ENCODE results near the gene ARHGAP45. TPM values are rescaled to one million over a fixed set of nuclear protein-coding genes. Genes with fewer than 3 reads are reported as not detected.

Gene ARHGAP45
- total and polyA plus RNA-seq, 4 donors = 3.3 to 27.5 (median 9.7) TPM

DNA sequence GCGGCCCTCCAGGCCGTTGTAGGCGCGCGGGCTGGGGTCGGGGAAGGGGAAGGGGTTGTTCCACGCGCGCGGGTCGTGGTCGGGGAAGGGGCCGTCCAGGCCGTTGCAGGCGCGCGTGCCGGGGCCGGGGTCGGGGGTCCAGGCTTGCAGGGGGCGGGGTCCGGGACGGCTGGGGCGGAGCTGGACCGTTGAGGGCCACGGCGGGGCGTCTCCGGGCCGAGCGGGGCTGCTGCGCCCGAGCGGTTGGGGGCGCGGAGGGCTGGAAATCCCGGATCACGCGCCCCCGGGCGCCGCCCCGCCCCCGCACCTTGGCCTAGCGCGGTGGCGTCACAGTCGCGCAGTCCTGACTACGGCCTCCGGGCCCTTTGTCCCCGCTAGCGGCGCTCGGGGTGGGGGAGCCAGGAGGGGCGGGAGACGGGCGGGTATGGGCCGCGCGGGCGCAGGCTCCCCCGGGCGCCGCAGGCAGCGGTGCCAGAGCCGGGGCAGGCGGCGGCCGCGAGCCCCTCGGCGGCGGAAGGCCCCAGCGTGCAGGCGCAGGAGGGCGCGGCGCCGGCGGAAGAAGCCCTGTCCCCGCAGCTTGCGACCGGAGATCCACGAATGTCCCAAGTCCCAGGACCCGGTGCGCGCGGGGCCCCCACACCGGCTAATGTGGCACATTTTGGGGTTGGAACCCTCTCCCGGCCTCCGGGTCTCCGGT is 37.5 kb downstream of the ARHGAP45 start:
- Histone ChIP-seq H3K4me3 (ENCODE audit: low read depth in 1 of 3, low read length in 3 of 3) (peak overlapping the region; percentile 59 to 93 (median 75)), H3K27ac (ENCODE audit: low read depth in 1 of 2, low read length in 2 of 2) (peak overlapping the region; percentile 97 to 99), H3K9me3 (ENCODE audit: control insufficient read depth in 4 of 4, low read length in 3 of 4) (no peaks in the 10 kb centered on the region), H3K27me3 (ENCODE audit: control insufficient read depth in 4 of 4, insufficient read depth in 4 of 4, low read length in 3 of 4) (no peaks in the 10 kb centered on the region), H3K4me1 (ENCODE audit: control insufficient read depth in 4 of 4, insufficient read depth in 4 of 4, low read length in 3 of 4) (peaks cover 14 to 41% (median 22%) of the 10 kb centered on the region in 4 donors), H3K9ac (ENCODE audit: low read depth in 1 of 2, low read length in 2 of 2) (peak overlapping the region; percentile 40 to 56), H3K36me3 (ENCODE audit: control insufficient read depth in 4 of 4, insufficient read depth in 3 of 4, low read depth in 1 of 4, low read length in 3 of 4) (peaks cover 2 to 21% (median 13%) of the 10 kb centered on the region in 4 donors)
- TF ChIP-seq EGR1 (IDR thresholded peaks at IDR 0.05; ENCODE audit: low read depth in 2 of 2) = peak in 1 of 2 donors; percentile 71
- no peak for TF ChIP-seq FOXA1 (IDR thresholded peaks at IDR 0.05)
- DNase-seq (ENCODE audit: low spot score) = peak; percentile 73
- under 1% methylated on average over 93 of the region's 93 CpGs for WGBS

DNA sequence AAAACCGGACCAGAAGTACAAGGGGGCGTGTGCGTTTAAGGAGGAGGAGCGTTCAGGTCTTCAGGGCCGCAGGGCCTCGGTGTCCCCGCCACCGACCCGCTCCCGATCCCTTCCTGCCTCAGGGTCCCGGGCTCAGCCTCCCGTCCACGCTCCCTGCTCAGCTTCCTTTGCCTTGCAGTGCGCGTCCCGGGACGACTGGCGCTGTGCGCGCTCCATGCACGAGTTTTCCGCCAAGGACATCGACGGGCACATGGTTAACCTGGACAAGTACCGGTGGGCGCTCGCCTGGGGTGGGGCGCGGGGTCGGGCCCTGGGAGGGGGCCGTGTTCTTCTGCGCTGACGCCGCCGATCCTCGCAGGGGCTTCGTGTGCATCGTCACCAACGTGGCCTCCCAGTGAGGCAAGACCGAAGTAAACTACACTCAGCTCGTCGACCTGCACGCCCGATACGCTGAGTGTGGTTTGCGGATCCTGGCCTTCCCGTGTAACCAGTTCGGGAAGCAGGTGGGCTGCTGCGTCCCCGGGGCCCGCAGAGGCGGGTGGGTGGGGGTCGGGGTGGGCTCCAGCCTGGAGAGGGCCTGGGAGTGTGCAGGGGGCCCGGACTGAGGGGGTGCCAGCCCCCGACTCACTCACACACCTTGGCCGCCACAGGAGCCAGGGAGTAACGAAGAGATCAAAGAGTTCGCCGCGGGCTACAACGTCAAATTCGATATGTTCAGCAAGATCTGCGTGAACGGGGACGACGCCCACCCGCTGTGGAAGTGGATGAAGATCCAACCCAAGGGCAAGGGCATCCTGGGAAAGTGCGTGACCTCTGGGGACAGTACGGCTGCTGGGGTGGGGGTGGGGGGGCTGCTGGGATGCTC is 38.3 kb downstream of the ARHGAP45 start:
- Histone ChIP-seq H3K27me3 (ENCODE audit: control insufficient read depth in 4 of 4, insufficient read depth in 4 of 4, low read length in 3 of 4) (no peaks in the 10 kb centered on the region), H3K27ac (ENCODE audit: low read depth in 1 of 2, low read length in 2 of 2) (peak overlapping the region; percentile 97 to 99), H3K4me1 (ENCODE audit: control insufficient read depth in 4 of 4, insufficient read depth in 4 of 4, low read length in 3 of 4) (peaks cover 12 to 37% (median 22%) of the 10 kb centered on the region in 4 donors), H3K4me3 (ENCODE audit: low read depth in 1 of 3, low read length in 3 of 3) (peak overlapping the region; percentile 52 to 93 (median 75)), H3K36me3 (ENCODE audit: control insufficient read depth in 4 of 4, insufficient read depth in 3 of 4, low read depth in 1 of 4, low read length in 3 of 4) (peaks cover 2 to 28% (median 20%) of the 10 kb centered on the region in 4 donors), H3K9ac (ENCODE audit: low read depth in 1 of 2, low read length in 2 of 2) (peak overlapping the region; percentile 36 to 56), H3K9me3 (ENCODE audit: control insufficient read depth in 4 of 4, low read length in 3 of 4) (no peaks in the 10 kb centered on the region)
- no peak for DNase-seq (ENCODE audit: low spot score)
- TF ChIP-seq CTCF (IDR thresholded peaks at IDR 0.05; ENCODE audit: low read depth, low read length, missing input control) = no peak
- TF ChIP-seq HNF4G (IDR thresholded peaks at IDR 0.05) = no peak
- no peak for TF ChIP-seq FOXA1 (IDR thresholded peaks at IDR 0.05)
- no peak for TF ChIP-seq NR2F2 (IDR thresholded peaks at IDR 0.05)
- no peak for TF ChIP-seq GABPA (IDR thresholded peaks at IDR 0.05 in 1 of 2, conservative IDR thresholded peaks at IDR 0.05 in 1 of 2)
- no peak for TF ChIP-seq YY1 (IDR thresholded peaks at IDR 0.05)
- no peak for TF ChIP-seq HNF4A (conservative IDR thresholded peaks at IDR 0.05)
- no peak for TF ChIP-seq RAD21 (IDR thresholded peaks at IDR 0.05)
- no peak for TF ChIP-seq MAX (IDR thresholded peaks at IDR 0.05)
- no peak for TF ChIP-seq ATF3 (IDR thresholded peaks at IDR 0.05)
- no peak for TF ChIP-seq RXRA (IDR thresholded peaks at IDR 0.05)
- TF ChIP-seq FOXA2 (IDR thresholded peaks at IDR 0.05) = no peak
- no peak for TF ChIP-seq TAF1 (conservative IDR thresholded peaks at IDR 0.05)
- no peak for TF ChIP-seq EGR1 (IDR thresholded peaks at IDR 0.05; ENCODE audit: low read depth in 2 of 2)
- no peak for TF ChIP-seq REST (IDR thresholded peaks at IDR 0.05)
- TF ChIP-seq JUND (IDR thresholded peaks at IDR 0.05) = no peak
- no peak for TF ChIP-seq ZBTB33 (IDR thresholded peaks at IDR 0.05)
- TF ChIP-seq SP1 (IDR thresholded peaks at IDR 0.05) = no peak
- WGBS = 32% methylated on average over 69 of the region's 69 CpGs
